K562 (cell line): Measurements from ENCODE around the gene CTSD. TPM values are rescaled to one million over a fixed set of nuclear protein-coding genes. Genes with fewer than 3 reads are reported as not detected.

Experiments used
- CREM ChIP-seq: IDR thresholded peaks from 2 replicates; pipeline ENCODE4 v1.6.1; 2014; ENCODE audit warnings: antibody characterized with exemption, low read depth
- CXXC5 ChIP-seq: fragments of 250-450 bp; sonication (Bioruptor Pico); IDR thresholded peaks from 2 replicates; pipeline ENCODE4 v1.8.0; 2022; ENCODE audit warnings: inconsistent platforms, mild to moderate bottlenecking, moderate library complexity
- EGR1 ChIP-seq: fragments of 450-650 bp; conservative IDR thresholded peaks from 2 replicates; pipeline ENCODE4 v1.6.1; 2017; ENCODE audit warnings: mild to moderate bottlenecking
- FOS ChIP-seq: IDR thresholded peaks from 3 replicates; pipeline ENCODE4 v1.6.1; 2011; ENCODE audit not compliant: insufficient read length; ENCODE audit errors: extremely low read depth
- HCFC1 ChIP-seq: IDR thresholded peaks from 2 replicates; pipeline ENCODE4 v1.6.1; 2012; ENCODE audit warnings: low read depth, low read length, improper control_type of control experiment
- KDM5B ChIP-seq: fragments of 200-600 bp; sonication (generic); IDR thresholded peaks from 2 replicates; pipeline ENCODE4 v1.6.1; 2012; ENCODE audit warnings: low read depth, mild to moderate bottlenecking, moderate library complexity, low read length, control low read depth, inconsistent platforms; ENCODE audit not compliant: insufficient replicate concordance
- MYC ChIP-seq, 2 experiments: fragments of 250-450 bp in 1 of 2; sonication (Bioruptor Pico) in 1 of 2; IDR thresholded peaks; 2 replicates each; pipeline versions ENCODE4 v1.5.1 to v1.6.1; 2012 to 2021; ENCODE audit warnings: low read depth in 2 of 2, borderline replicate concordance in 1 of 2, improper control_type of control experiment in 1 of 2, low read length in 1 of 2, mild to moderate bottlenecking in 1 of 2, moderate library complexity in 1 of 2
- NKRF ChIP-seq: fragments of 450-650 bp; IDR thresholded peaks from 2 replicates; pipeline ENCODE4 v1.6.1; 2016; ENCODE audit warnings: borderline replicate concordance
- PHF8 ChIP-seq: fragments of 200-600 bp; sonication (generic); IDR thresholded peaks from 2 replicates; pipeline ENCODE4 v1.6.1; 2012; ENCODE audit warnings: mixed run types, mild to moderate bottlenecking, inconsistent platforms, low read length, moderate library complexity, borderline replicate concordance
- TOE1 ChIP-seq, 2 experiments: fragments of 450-650 bp in 1 of 2; sonication (generic) in 1 of 2; formaldehyde crosslinking in 1 of 2; IDR thresholded peaks; 2 replicates each; pipeline versions ENCODE4 v1.7.1 to v1.8.0; 2016 to 2022; ENCODE audit warnings: borderline replicate concordance in 2 of 2, mild to moderate bottlenecking in 2 of 2, antibody characterized with exemption in 1 of 2, inconsistent platforms in 1 of 2, low read depth in 1 of 2, missing genetic modification reagents in 1 of 2, moderate library complexity in 1 of 2
- ZBTB7A ChIP-seq: IDR thresholded peaks from 2 replicates; pipeline ENCODE4 v1.6.1; 2011; ENCODE audit warnings: low read depth, mild to moderate bottlenecking, low read length, moderate library complexity, borderline replicate concordance; ENCODE audit not compliant: control insufficient read depth
- ZNF23 ChIP-seq: fragments of 250-450 bp; sonication (Bioruptor Pico); IDR thresholded peaks from 2 replicates; pipeline ENCODE4 v1.4.0; 2020; ENCODE audit warnings: mild to moderate bottlenecking
- polyA plus RNA-seq, 8 experiments: library from polyadenylated mRNA; depleted of rRNA in 4 of 8; stranded (reverse) in 5 of 8; unstranded in 3 of 8; fragments of >200 nt; fragmentation: Nextera tagmentation in 2 of 8; fragmentation: Illumina TruSeq in 1 of 8; extraction: Ambion mirVana in 2 of 8; extraction: Trizol in 1 of 8; gene quantifications; 2 replicates each; pipeline versions ENCODE4 v1.2.1 to v1.2.3, GENCODE V29; 2011 to 2014; ENCODE audit warnings: inconsistent platforms in 1 of 8, missing spikeins in 1 of 8
- total RNA-seq, 7 experiments: library from RNA; depleted of rRNA in 6 of 7; stranded (reverse); fragments of >200 nt in 6 of 7; fragmentation: Illumina TruSeq in 2 of 7; extraction: Trizol in 2 of 7; gene quantifications; 2 replicates each; pipeline versions ENCODE4 v1.2.1 to v1.2.3, GENCODE V29; 2011 to 2021; ENCODE audit warnings: low replicate concordance in 1 of 7
- TF ChIP-seq, protein P1 (sequence below): IDR thresholded peaks from 2 replicates; pipeline ENCODE4 v1.6.1; 2014; ENCODE audit warnings: antibody characterized with exemption
- TF ChIP-seq, protein P2 (sequence below): fragments of 250-450 bp; sonication (Bioruptor Pico); IDR thresholded peaks from 2 replicates; pipeline ENCODE4 v1.5.0; 2020; ENCODE audit warnings: mild to moderate bottlenecking
- TF ChIP-seq, protein P3 (sequence below), 2 experiments: fragments of 450-650 bp; conservative IDR thresholded peaks; 2 replicates each; pipeline ENCODE4 v1.6.1; 2017; ENCODE audit warnings: mild to moderate bottlenecking in 2 of 2, moderate library complexity in 2 of 2
- TF ChIP-seq, protein P4 (sequence below), 2 experiments: fragments of 200-800 bp in 1 of 2; sonication (Bioruptor generic) in 1 of 2; sonication (generic) in 1 of 2; formaldehyde crosslinking in 1 of 2; IDR thresholded peaks in 1 of 2; conservative IDR thresholded peaks in 1 of 2; 2 replicates each; pipeline versions ENCODE4 v1.5.0 to v1.6.1; 2016 to 2020; ENCODE audit warnings: missing compliant biosample characterization in 1 of 2, missing genetic modification characterization in 1 of 2, missing genetic modification reagents in 1 of 2

The CTSD gene
- total and polyA plus RNA-seq, 9 of the 15 experiments (the other 6 are each of a cell fraction or from before 2014, with no cell fraction given): 1.0 to 112 (median 40.9) TPM

DNA sequence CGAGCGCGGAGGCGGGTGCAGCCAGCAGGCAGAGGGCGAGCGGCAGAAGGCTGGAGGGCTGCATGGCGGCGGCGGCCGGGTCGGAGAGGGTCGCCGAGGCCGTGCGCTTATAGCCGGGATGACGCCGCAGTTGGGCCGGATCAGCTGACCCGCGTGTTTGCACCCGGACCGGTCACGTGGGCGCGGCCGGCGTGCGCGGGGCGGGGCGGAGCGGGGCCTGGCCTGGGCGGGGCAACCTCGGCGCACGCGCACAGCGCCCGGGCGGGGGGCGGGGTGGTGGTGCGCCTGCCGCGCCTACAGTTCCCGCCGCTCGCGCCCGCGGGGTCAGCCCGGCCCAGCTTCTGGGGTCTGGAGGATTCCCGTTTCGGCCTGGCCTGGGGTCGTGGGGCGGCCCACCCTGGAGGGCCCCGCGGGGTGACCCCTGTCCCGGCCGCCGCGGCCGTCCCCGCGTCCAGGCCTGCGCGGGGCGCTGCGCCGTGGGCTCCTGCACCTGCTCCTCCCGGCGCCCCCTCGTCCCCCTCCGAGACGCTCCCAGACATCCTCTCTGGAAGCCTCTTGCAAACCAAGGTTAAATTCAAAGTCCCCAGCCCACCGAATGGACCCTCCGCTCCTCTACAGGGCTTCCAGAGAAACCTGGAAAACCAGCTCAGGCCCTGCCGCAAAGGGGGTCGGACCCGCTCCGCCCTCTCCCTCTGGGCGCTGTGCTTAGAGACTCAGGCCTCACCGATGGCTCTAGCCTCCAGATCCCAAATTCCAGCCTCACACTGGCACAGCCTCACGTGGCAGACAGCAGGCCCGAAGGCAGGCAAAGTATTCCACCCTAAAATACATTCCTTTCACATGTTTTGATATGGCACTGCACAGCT is at the start of gene CTSD (continued):
- TF ChIP-seq HCFC1 (peak; percentile 10), PHF8 (peak; percentile 85; the same call in 1 of the 2 replicates), EGR1 (peak; percentile 23; the same call in 1 of the 2 replicates), FOS (peak; percentile 35), MYC (IDR thresholded peaks at IDR 0.05; ENCODE audit: low read depth, low read length) (peak; percentile 44; the same call in 1 of the 2 replicates), MYC (CRISPR knock-in tag; IDR thresholded peaks at IDR 0.05; ENCODE audit: borderline replicate concordance, low read depth) (no peak), NKRF (peak; percentile 59; the same call in 1 of the 2 replicates), CREM (peak; percentile 81), CXXC5 (peak; percentile 94), TOE1 (IDR thresholded peaks at IDR 0.05; ENCODE audit: borderline replicate concordance) (peak; percentile 77; the same call in 1 of the 2 replicates), TOE1 (CRISPR knock-in tag; IDR thresholded peaks at IDR 0.05; ENCODE audit: borderline replicate concordance, low read depth) (no peak), ZNF23 (CRISPR knock-in tag) (no peak), KDM5B (peak; percentile 51), ZBTB7A (peak; percentile 73)
- TF ChIP-seq, protein P1, sequence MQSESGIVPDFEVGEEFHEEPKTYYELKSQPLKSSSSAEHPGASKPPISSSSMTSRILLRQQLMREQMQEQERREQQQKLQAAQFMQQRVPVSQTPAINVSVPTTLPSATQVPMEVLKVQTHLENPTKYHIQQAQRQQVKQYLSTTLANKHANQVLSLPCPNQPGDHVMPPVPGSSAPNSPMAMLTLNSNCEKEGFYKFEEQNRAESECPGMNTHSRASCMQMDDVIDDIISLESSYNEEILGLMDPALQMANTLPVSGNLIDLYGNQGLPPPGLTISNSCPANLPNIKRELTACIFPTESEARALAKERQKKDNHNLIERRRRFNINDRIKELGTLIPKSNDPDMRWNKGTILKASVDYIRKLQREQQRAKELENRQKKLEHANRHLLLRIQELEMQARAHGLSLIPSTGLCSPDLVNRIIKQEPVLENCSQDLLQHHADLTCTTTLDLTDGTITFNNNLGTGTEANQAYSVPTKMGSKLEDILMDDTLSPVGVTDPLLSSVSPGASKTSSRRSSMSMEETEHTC: peak; percentile 52; the same call in 1 of the 2 replicates
- TF ChIP-seq, protein P2, sequence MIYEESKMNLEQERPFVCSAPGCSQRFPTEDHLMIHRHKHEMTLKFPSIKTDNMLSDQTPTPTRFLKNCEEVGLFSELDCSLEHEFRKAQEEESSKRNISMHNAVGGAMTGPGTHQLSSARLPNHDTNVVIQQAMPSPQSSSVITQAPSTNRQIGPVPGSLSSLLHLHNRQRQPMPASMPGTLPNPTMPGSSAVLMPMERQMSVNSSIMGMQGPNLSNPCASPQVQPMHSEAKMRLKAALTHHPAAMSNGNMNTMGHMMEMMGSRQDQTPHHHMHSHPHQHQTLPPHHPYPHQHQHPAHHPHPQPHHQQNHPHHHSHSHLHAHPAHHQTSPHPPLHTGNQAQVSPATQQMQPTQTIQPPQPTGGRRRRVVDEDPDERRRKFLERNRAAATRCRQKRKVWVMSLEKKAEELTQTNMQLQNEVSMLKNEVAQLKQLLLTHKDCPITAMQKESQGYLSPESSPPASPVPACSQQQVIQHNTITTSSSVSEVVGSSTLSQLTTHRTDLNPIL (CRISPR knock-in tag): no peak
- TF ChIP-seq, protein P3, sequence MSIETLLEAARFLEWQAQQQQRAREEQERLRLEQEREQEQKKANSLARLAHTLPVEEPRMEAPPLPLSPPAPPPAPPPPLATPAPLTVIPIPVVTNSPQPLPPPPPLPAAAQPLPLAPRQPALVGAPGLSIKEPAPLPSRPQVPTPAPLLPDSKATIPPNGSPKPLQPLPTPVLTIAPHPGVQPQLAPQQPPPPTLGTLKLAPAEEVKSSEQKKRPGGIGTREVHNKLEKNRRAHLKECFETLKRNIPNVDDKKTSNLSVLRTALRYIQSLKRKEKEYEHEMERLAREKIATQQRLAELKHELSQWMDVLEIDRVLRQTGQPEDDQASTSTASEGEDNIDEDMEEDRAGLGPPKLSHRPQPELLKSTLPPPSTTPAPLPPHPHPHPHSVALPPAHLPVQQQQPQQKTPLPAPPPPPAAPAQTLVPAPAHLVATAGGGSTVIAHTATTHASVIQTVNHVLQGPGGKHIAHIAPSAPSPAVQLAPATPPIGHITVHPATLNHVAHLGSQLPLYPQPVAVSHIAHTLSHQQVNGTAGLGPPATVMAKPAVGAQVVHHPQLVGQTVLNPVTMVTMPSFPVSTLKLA (conservative IDR thresholded peaks at IDR 0.05): peak; percentile 73 to 92
- TF ChIP-seq, protein P4, sequence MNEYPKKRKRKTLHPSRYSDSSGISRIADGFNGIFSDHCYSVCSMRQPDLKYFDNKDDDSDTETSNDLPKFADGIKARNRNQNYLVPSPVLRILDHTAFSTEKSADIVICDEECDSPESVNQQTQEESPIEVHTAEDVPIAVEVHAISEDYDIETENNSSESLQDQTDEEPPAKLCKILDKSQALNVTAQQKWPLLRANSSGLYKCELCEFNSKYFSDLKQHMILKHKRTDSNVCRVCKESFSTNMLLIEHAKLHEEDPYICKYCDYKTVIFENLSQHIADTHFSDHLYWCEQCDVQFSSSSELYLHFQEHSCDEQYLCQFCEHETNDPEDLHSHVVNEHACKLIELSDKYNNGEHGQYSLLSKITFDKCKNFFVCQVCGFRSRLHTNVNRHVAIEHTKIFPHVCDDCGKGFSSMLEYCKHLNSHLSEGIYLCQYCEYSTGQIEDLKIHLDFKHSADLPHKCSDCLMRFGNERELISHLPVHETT (CRISPR knock-in tag; conservative IDR thresholded peaks at IDR 0.05 in 1 of 2, IDR thresholded peaks at IDR 0.05 in 1 of 2): peak in 1 of 2 experiments; percentile 49; a peak in 1 of 4 replicates
